DND-41 (cell line): ENCODE data around the gene SAMM50.

Source experiments
- CTCF ChIP-seq: IDR thresholded peaks from 2 replicates; pipeline ENCODE4 v1.5.1; 2012; ENCODE audit warnings: borderline replicate concordance, low read length, moderate library complexity, mild to moderate bottlenecking; ENCODE audit not compliant: poor library complexity, severe bottlenecking; ENCODE audit errors: extremely low read depth
- EZH2 ChIP-seq: IDR thresholded peaks from 3 replicates; pipeline ENCODE4 v1.6.1; 2012; ENCODE audit warnings: borderline replicate concordance, low read depth, mild to moderate bottlenecking, moderate library complexity, low read length, inconsistent platforms; ENCODE audit not compliant: severe bottlenecking

GRCh38 chr22:43995798-43996169, 40.5 kb downstream of the SAMM50 start:
- TF ChIP-seq CTCF (no peak), EZH2 (no peak)
